Measurements from ENCODE around the gene SLC22A16. TPM values are rescaled to one million over a fixed set of nuclear protein-coding genes. Genes with fewer than 3 reads are reported as not detected.
"Not testable (repeated sequence)": the region's sequence is repeated elsewhere in the genome, so short reads cannot be mapped to it uniquely, and the experiment has no call there.

The SLC22A16 gene, protein sequence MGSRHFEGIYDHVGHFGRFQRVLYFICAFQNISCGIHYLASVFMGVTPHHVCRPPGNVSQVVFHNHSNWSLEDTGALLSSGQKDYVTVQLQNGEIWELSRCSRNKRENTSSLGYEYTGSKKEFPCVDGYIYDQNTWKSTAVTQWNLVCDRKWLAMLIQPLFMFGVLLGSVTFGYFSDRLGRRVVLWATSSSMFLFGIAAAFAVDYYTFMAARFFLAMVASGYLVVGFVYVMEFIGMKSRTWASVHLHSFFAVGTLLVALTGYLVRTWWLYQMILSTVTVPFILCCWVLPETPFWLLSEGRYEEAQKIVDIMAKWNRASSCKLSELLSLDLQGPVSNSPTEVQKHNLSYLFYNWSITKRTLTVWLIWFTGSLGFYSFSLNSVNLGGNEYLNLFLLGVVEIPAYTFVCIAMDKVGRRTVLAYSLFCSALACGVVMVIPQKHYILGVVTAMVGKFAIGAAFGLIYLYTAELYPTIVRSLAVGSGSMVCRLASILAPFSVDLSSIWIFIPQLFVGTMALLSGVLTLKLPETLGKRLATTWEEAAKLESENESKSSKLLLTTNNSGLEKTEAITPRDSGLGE
- 1.4 TPM for total RNA-seq
- long read RNA-seq, partial matches to known transcripts: 0 of 3 reads
- long read RNA-seq, other reads (novel, unspliced or antisense): 2 of 3 reads

DNA sequence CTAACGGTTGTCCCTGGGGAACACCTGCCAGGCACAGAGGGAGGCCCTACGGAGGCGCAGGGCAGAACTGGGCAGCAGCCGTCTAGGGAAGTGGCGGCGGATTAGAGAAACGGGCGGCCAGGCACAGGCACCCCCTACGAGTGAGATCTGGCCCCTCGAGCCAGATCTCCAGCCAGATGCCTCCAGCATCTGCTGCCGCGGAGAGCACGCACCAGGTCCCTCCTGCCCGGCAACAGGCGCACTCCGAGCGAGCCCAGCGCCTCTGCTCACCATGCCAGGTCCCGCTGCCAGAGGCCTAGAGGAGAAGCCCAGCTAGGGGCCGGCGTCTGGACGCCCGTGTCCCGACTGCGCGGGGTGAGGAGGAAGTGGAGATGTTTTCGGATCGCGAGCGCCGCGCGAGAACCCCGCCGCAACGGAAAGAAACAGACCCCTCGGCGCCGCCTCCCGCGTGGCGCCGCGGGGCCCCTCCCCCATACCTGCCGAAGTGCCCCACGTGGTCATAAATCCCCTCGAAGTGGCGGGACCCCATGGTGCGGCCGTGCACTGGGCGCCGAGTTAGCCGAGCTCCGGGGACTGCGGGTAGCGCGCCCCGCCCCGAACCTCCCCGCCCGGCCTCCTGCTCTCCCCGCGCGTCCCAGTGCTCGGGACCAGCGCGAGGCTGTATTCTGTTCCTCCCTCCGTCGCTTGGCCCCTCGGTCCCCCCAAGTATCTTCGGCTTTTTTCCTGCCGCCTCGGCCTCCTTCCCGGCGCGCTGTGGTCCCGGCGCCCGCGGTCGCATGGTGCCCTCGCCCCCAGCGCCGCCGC, at the start of gene SLC22A16:
TSS of gene SLC22A16 (minus strand) at position 568 of the 804 bp plus-strand sequence. CDS start at position 529, 39 bp downstream.
- no peak for DNase-seq (ENCODE audit: low spot score)

- no peak for DNase-seq (ENCODE audit: low spot score)
Observed at GRCh38 chr6:110525001-110525400, 48.6 kb upstream of the SLC22A16 start.

DNA sequence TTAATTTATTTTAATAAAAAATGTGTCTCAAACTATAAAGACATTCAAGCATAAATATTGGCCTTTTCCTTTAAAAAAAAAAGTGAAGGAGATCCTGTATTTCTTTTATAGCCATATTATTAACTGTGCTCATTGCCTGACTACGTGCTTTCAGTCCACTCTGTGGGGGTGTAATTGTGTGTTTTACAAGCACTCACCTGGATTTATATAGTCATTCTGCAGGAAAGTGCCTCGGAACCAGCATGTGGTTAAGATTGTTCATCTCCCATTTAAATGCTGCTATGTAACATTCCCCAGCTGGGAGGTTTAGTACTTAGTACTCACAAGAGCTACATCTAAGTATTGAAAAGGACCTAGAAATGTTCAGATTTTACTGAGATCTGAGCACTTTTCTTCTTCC, 47.9 kb upstream of the SLC22A16 start:
- DNase-seq (ENCODE audit: low spot score): no peak

DNA sequence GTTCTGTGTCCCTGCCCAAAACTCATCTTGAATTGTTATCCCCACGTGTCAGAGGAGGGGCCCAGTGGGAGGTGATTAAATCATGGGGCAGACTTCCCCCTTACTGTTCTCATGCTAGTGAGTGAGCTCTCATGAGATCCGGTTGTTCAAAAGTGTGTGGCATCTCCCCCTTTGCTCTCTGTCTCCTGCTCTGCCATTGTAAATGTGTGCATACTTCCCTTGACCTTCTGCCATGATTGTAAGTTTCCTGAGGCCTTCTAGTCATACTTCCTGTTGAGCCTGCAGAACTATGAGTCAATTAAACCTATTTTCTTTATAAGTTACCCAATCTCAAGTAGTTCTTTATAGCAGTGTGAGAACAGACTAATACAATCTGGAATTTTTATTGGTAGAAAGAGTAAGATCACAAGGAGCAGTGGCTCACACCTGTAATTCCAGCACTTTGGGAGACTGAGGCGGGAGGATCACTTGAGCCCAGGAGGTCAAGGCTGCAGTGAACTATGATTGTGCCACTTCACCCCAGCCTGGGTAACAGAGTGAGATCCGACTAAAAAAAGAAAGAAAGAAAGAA, 47.1 kb upstream of the SLC22A16 start:
- DNase-seq (ENCODE audit: low spot score): no peak

- no peak for DNase-seq (ENCODE audit: low spot score)
Observed at GRCh38 chr6:110522427-110522826, 46.0 kb upstream of the SLC22A16 start.

- DNase-seq (ENCODE audit: low spot score): no peak
Observed at GRCh38 chr6:110520992-110521543, 44.7 kb upstream of the SLC22A16 start.

GRCh38 chr6:110520209-110520965, 44.0 kb upstream of the SLC22A16 start:
- DNase-seq (ENCODE audit: low spot score): no peak

DNA sequence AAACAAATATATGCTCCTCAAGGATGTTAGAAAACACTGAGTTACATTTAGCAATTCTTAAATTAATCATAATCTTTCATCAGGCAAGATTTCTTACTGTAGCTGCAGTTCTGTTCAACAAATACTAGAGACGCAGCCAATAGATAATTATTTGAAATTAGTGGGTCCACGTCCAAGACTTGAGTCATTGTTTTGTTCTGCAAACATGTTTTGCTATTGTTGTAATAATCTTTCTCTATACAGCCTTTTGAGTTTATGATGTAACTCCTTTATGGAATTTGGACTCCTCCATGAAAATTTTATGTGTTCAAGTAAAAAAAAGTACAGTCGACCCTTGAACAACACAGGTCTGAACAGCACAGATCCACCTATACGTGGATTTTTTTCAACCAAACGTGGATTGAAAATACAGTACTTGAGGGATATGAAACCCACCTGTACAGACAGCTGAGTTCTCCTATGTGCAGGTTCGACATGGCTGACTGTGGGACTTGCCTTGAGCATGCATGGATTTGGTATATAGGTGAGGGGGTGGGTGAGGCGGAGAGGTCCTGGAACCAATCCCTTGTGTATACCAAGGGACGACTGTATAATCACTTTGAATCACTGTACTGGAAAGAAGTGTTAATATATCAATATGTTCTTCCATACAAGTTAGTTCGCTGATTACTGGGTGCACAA, 41.3 kb upstream of the SLC22A16 start:
- no peak for DNase-seq (ENCODE audit: low spot score)

DNA sequence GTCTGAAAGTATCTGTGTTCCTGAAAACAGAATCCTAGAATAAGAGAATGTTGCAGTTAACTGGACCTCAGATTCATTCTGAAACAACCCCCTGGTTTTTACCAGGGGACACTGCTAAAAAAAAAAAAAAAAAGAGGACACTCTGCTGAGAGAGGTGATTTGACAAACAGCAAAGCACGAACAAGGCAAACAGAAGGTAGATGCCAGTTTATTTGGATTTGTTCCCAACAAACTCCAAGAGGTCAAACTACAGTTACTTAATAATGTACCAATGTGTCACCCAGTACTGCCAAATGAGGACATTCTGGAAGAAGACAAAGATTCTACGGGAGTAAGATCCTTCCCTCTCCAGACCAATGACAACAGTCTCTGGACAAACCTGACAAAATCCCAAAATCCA, 40.6 kb upstream of the SLC22A16 start:
- DNase-seq (ENCODE audit: low spot score): no peak

GRCh38 chr6:110514818-110515217, 38.4 kb upstream of the SLC22A16 start:
- DNase-seq (ENCODE audit: low spot score): no peak

DNA sequence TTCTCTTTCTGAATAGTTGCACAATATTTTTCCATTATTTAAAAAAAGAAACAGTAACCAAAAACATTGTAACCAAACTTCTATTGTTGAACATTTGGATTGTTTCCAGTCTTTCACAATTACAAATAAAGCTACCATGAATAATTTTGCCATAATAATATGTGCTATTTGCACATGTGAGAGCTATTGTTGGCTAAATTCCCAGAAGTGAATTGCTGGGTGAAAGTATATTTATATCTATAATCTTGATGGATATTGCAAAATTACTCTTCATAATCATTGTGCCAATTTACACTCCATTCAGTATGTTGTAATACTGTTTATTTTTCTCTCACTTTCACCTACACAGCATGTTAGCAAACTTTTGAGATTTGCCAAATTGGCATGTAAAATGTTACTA, 36.6 kb upstream of the SLC22A16 start:
- no peak for DNase-seq (ENCODE audit: low spot score)

DNA sequence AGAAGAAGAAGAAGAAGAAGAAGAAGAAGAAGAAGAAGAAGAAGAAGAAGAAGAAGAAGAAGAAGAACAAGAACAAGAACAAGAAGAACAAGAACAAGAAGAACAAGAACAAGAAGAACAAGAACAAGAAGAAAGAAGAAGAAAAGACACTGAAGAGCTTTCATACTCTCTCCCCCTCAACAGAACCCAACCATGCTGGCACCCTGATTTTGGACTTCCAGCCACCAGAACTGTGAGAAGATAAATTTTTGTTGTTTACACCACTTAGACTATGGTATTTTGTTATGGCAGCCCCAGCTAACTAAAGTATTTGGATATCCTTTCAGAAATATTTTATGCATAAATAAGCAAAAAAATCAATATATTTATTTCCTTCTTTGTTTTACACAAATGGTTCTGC, 36.1 kb upstream of the SLC22A16 start:
- not testable (repeated sequence) for DNase-seq (ENCODE audit: low spot score)

DNA sequence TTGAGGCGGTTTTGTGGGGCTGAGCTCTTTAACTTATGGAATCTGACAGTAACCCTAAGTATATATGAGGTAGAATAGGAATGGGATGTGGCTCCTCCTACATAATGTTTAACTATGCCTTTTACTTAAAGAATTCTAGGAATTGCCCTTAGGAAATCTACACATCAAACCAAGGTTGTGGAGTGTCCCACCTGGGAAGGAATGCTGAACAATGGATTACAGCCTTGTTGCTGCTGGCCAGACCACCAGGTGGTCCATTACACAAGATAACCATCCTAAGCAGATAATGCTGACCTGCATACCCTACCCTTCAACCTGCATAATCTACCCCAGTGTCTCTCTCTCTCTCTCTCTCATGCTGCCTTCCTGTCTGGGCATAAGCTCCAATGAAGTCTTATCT, 35.0 kb upstream of the SLC22A16 start:
- DNase-seq (ENCODE audit: low spot score): no peak

- DNase-seq (ENCODE audit: low spot score): no peak
Observed at GRCh38 chr6:110509617-110510241, 33.3 kb upstream of the SLC22A16 start.

DNA sequence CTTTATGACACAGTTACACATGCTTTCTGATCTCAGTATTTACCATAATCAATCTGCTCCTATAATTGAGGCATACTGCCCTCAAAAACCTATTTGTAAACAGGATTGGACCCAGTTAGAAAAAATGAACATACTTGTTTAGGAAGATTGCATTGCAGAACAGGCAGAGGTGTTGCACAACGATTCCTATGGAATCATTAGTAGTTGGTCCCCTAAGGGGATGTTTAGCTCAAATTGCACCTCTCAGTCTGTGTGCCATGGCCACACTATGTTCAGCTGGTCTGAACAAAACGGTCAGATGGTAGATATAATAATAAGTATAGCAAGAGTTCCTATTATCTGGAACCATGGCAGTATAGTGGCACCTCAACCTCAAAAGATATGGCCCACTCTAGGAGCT, 28.5 kb upstream of the SLC22A16 start:
- not testable (repeated sequence) for DNase-seq (ENCODE audit: low spot score)

GRCh38 chr6:110495949-110496348, 19.5 kb upstream of the SLC22A16 start:
- DNase-seq (ENCODE audit: low spot score): no peak

DNA sequence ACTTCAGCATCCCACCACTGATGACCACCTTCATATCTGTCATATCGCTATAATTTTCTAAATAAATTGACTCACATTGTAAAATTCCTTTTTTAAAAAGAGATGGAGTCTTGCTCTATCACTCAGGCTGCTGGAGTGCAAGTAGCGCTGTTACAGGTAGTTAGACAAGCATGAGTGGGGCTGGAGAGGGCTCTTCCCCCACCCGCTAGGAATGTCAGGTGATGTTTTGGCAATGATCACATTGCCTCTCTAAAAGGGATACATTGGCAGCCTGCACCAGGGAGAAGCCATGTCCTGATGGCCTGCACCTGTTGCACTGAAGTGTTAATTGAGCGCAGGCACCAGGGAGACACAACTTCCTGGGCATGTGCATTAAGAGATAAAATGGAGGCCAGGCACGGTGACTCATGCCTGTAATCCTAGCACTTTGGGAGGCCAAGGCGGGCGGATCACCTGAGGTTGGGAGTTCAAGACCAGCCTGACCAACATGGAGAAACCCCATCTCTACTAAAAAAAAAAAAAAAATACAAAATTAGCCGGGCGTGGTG, 16.9 kb upstream of the SLC22A16 start:
- DNase-seq (ENCODE audit: low spot score): no peak

DNA sequence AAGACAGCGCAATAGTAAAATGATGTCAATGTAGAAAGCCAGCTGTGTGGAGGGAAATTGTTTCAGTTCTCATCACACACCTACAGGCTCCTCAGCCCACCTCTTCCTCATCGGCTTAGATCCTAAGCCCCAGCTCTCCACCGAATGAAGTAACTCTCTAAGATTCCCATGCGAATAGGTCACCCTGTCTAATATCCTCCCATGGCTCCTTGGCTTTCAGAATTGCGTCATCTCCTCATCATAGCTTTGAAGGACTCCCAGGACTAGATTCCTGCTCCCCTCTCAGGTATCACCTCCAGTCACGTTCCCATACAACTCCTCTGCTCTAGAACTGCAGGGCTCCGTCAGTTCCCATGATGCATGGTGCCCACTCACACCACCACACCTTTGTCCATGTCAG, 16.2 kb upstream of the SLC22A16 start:
- no peak for DNase-seq (ENCODE audit: low spot score)

DNA sequence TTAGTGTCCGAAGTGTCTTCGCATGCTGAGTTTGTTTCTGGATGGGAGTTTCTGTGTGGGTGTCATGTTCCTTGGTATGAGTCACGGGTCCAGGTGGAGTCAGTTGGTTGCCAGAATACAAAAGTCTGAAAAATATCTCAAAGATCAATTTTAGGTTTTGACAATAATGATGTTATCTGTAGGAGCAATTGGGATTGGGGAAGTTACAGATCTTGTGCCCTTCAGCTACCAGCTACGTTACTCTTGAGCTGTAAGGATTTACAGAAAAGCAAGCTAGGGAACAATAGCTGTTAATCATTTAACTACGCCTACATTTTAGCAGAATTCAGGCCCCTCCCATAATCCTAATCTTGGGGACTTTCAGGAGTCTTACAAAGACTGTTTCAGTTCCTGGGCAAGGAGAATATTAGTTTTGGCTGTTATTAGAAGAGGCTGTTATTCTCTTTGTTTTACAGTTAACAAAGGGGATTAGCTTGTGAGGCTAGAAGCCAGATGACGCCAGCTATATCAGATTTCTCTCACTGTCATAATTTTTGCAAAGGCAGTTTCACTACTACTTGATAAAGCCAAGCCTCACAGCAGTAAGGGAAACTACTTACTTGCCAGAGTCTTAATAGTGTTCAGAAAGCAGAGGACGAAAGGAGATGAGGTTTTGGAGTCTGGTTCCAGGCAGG, 15.4 kb upstream of the SLC22A16 start:
- no peak for DNase-seq (ENCODE audit: low spot score)

All from mesenteric fat pad (tissue), 1 donor.